Endodermal cell (in vitro differentiated cells): Measurements from ENCODE around the gene KCNIP3. TPM values are rescaled to one million over a fixed set of nuclear protein-coding genes. Genes with fewer than 3 reads are reported as not detected.

Source experiments
- DNase-seq: peaks from one replicate; pipeline ENCODE4 v3.0.0-alpha.2; 2017
- H3K27ac ChIP-seq: 2 replicates; pipeline ENCODE4 v1.5.1; 2013; ENCODE audit warnings: mild to moderate bottlenecking, low read depth, low read length, moderate library complexity
- H3K27me3 ChIP-seq: 2 replicates; pipeline ENCODE4 v1.6.1; 2013; ENCODE audit warnings: mild to moderate bottlenecking, low read length, moderate library complexity; ENCODE audit not compliant: insufficient read depth, control insufficient read depth, poor library complexity, severe bottlenecking
- H3K36me3 ChIP-seq: 2 replicates; pipeline ENCODE4 v1.7.0; 2013; ENCODE audit warnings: mild to moderate bottlenecking, low read length, moderate library complexity; ENCODE audit not compliant: control insufficient read depth, insufficient read depth
- H3K4me1 ChIP-seq: one replicate; pipeline ENCODE4 v1.7.0; 2013; ENCODE audit warnings: low read length; ENCODE audit not compliant: control insufficient read depth, insufficient read depth
- H3K4me3 ChIP-seq: 2 replicates; pipeline ENCODE4 v1.5.1; 2013; ENCODE audit warnings: mild to moderate bottlenecking, low read length, moderate library complexity
- H3K9ac ChIP-seq: 2 replicates; pipeline ENCODE4 v1.6.1; 2013; ENCODE audit warnings: mild to moderate bottlenecking, low read length, moderate library complexity; ENCODE audit not compliant: poor library complexity, severe bottlenecking; ENCODE audit errors: extremely low read depth
- H3K9me3 ChIP-seq: 2 replicates; pipeline ENCODE4 v1.6.1; 2013; ENCODE audit warnings: mild to moderate bottlenecking, low read length, moderate library complexity; ENCODE audit not compliant: control insufficient read depth
- H3K27ac Mint-ChIP-seq: 2 replicates; pipeline ENCODE4 v1.8.0; 2020; ENCODE audit warnings: mixed read lengths
- H3K27me3 Mint-ChIP-seq: 2 replicates; pipeline ENCODE4 v1.8.0; 2021; ENCODE audit warnings: mild to moderate bottlenecking, mixed read lengths; ENCODE audit not compliant: insufficient read depth
- H3K36me3 Mint-ChIP-seq: 2 replicates; pipeline ENCODE4 v1.8.0; 2020; ENCODE audit warnings: low read depth, mixed read lengths
- H3K4me1 Mint-ChIP-seq: 2 replicates; pipeline ENCODE4 v1.8.0; 2020; ENCODE audit warnings: mixed read lengths
- H3K4me3 Mint-ChIP-seq: 2 replicates; pipeline ENCODE4 v1.8.0; 2020; ENCODE audit warnings: mild to moderate bottlenecking, moderate library complexity, mixed read lengths
- H3K9me3 Mint-ChIP-seq: 2 replicates; pipeline ENCODE4 v1.8.0; 2020; ENCODE audit warnings: mild to moderate bottlenecking, mixed read lengths
- whole genome bisulfite sequencing, 2 experiments: methylation state at CpG; one replicate each; pipeline versions ENCODE4 v1.1.5 to v1.1.7; 2013; ENCODE audit warnings: missing lambda C conversion rate in 2 of 2, mixed read lengths in 1 of 2; ENCODE audit not compliant: insufficient coverage in 1 of 2, insufficient read length in 1 of 2; 5-methylcytosine and 5-hydroxymethylcytosine counted together
- total RNA-seq, 2 donors: library from RNA; stranded (reverse); fragmentation: NEBNext Ultra II Directional in 1 of 2; extraction: Animal tissue kit (Norgen Biotek cat#: 25700) in 1 of 2; gene quantifications; 2 replicates in 1 of 2; 3 replicates in 1 of 2; pipeline ENCODE4 v1.2.1, GENCODE V29; 2021
- TF ChIP-seq, protein P1 (sequence below): fragments of 200-600 bp; sonication (generic); conservative IDR thresholded peaks from 2 replicates; pipeline ENCODE4 v1.5.0; 2021; ENCODE audit warnings: antibody characterized with exemption, mild to moderate bottlenecking

KCNIP3 gene
- total RNA-seq, 2 donors from 2014 or later: 0.26 to 1.3 TPM

GRCh38 chr2:95383635-95384027, 86.5 kb downstream of the KCNIP3 start:
- no peak overlapping the region for H3K27ac Mint-ChIP-seq
- Histone ChIP-seq H3K36me3 (no peaks in the 10 kb centered on the region), H3K9ac (no peak overlapping the region), H3K9me3 (no peaks in the 10 kb centered on the region), H3K27ac (no peak overlapping the region), H3K4me3 (no peak overlapping the region), H3K27me3 (no peaks in the 10 kb centered on the region), H3K4me1 (no peaks in the 10 kb centered on the region)
- WGBS, 2 experiments: 91 to 97% methylated on average over 4 to 9 of the region's 9 CpGs
- no peaks in the 10 kb centered on the region for H3K9me3 Mint-ChIP-seq
- TF ChIP-seq, protein P1, sequence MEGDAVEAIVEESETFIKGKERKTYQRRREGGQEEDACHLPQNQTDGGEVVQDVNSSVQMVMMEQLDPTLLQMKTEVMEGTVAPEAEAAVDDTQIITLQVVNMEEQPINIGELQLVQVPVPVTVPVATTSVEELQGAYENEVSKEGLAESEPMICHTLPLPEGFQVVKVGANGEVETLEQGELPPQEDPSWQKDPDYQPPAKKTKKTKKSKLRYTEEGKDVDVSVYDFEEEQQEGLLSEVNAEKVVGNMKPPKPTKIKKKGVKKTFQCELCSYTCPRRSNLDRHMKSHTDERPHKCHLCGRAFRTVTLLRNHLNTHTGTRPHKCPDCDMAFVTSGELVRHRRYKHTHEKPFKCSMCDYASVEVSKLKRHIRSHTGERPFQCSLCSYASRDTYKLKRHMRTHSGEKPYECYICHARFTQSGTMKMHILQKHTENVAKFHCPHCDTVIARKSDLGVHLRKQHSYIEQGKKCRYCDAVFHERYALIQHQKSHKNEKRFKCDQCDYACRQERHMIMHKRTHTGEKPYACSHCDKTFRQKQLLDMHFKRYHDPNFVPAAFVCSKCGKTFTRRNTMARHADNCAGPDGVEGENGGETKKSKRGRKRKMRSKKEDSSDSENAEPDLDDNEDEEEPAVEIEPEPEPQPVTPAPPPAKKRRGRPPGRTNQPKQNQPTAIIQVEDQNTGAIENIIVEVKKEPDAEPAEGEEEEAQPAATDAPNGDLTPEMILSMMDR: no peak
- no peaks in the 10 kb centered on the region for H3K36me3 Mint-ChIP-seq
- H3K27me3 Mint-ChIP-seq: peaks cover 14% of the 10 kb centered on the region
- H3K4me3 Mint-ChIP-seq: no peak overlapping the region
- no peak for DNase-seq
- H3K4me1 Mint-ChIP-seq: no peaks in the 10 kb centered on the region

GRCh38 chr2:95384854-95385569, 87.9 kb downstream of the KCNIP3 start:
- H3K9me3 Mint-ChIP-seq: no peaks in the 10 kb centered on the region
- no peaks in the 10 kb centered on the region for H3K27me3 ChIP-seq
- H3K9ac ChIP-seq: no peak overlapping the region
- peaks cover 2% of the 10 kb centered on the region for H3K4me1 Mint-ChIP-seq
- no peaks in the 10 kb centered on the region for H3K9me3 ChIP-seq
- no peak overlapping the region for H3K27ac ChIP-seq
- WGBS, 2 experiments: 83 to 84% methylated on average over 5 to 11 of the region's 12 CpGs
- no peak overlapping the region for H3K4me3 Mint-ChIP-seq
- H3K27me3 Mint-ChIP-seq: peaks cover 25% of the 10 kb centered on the region
- no peaks in the 10 kb centered on the region for H3K36me3 Mint-ChIP-seq
- H3K4me3 ChIP-seq: no peak overlapping the region
- peak; percentile 75 for DNase-seq
- no peak overlapping the region for H3K27ac Mint-ChIP-seq
- TF ChIP-seq, protein P1: peak; percentile 35
- H3K4me1 ChIP-seq: no peaks in the 10 kb centered on the region
- no peaks in the 10 kb centered on the region for H3K36me3 ChIP-seq

DNA sequence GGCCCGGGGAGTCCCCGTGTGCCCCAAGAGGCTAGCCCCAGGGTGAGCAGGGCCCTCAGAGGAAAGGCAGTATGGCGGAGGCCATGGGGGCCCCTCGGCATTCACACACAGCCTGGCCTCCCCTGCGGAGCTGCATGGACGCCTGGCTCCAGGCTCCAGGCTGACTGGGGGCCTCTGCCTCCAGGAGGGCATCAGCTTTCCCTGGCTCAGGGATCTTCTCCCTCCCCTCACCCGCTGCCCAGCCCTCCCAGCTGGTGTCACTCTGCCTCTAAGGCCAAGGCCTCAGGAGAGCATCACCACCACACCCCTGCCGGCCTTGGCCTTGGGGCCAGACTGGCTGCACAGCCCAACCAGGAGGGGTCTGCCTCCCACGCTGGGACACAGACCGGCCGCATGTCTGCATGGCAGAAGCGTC, 88.4 kb downstream of the KCNIP3 start:
- Mint-ChIP-seq H3K4me1 (peaks cover 2% of the 10 kb centered on the region), H3K36me3 (no peaks in the 10 kb centered on the region), H3K27ac (no peak overlapping the region), H3K9me3 (no peaks in the 10 kb centered on the region), H3K4me3 (no peak overlapping the region), H3K27me3 (peaks cover 28% of the 10 kb centered on the region)
- H3K27me3 ChIP-seq: no peaks in the 10 kb centered on the region
- H3K4me1 ChIP-seq: no peaks in the 10 kb centered on the region
- no peak overlapping the region for H3K4me3 ChIP-seq
- WGBS, 2 experiments: 89% methylated on average over 12 of the region's 12 CpGs; no CpG with 5 or more reads in 1 of the 2 experiments
- DNase-seq: no peak
- TF ChIP-seq, protein P1: no peak
- no peaks in the 10 kb centered on the region for H3K9me3 ChIP-seq
- H3K9ac ChIP-seq: no peak overlapping the region
- H3K36me3 ChIP-seq: no peaks in the 10 kb centered on the region
- no peak overlapping the region for H3K27ac ChIP-seq
